ENCODE results near the gene SLC6A19.

SLC6A19 gene

GRCh38 chr5:1172007-1172581, 29.3 kb upstream of the SLC6A19 start:
- ChIA-PET POLR2A (interaction anchor here (0.6 kb wide), 1 partner anchor 54 kb away, joined by 3 read pairs; no protein-coding TSS in a partner anchor), CTCF (interaction anchor here (0.8 to 4.3 kb wide), 5 partner anchors 10 to 473 kb away, joined by 3 to 24 read pairs (median 4); no protein-coding TSS in a partner anchor)
- Histone ChIP-seq H3K9me3 (ENCODE audit: control extremely low read depth in 1 of 5, control insufficient read depth in 4 of 5, insufficient read depth in 2 of 5, low read depth in 1 of 5, low read length in 4 of 5) (no peaks in the 10 kb centered on the region), H3K27ac (ENCODE audit: insufficient read depth in 1 of 2, low read depth in 1 of 2, low read length in 2 of 2, poor library complexity in 1 of 2, severe bottlenecking in 2 of 2) (no peak overlapping the region), H3K4me3 (ENCODE audit: control insufficient read depth in 1 of 7, extremely low read depth in 1 of 7, insufficient read depth in 4 of 7, low read depth in 2 of 7, low read length in 6 of 7) (no peak overlapping the region), H3K36me3 (ENCODE audit: control insufficient read depth in 4 of 4, insufficient read depth in 4 of 4, low read length in 3 of 4) (no peaks in the 10 kb centered on the region), H3K27me3 (replicated peaks in 2 of 5; ENCODE audit: control insufficient read depth in 4 of 5, insufficient read depth in 5 of 5, low read length in 4 of 5) (peaks cover 0 to 16% (median 3%) of the 10 kb centered on the region in 5 experiments), H3K4me1 (ENCODE audit: control extremely low read depth in 1 of 4, control insufficient read depth in 4 of 4, insufficient read depth in 4 of 4, low read length in 3 of 4) (peaks cover 0 to 9% (median 2%) of the 10 kb centered on the region in 4 experiments)
- WGBS (ENCODE audit: insufficient coverage): 98% methylated on average over 19 of the region's 20 CpGs
- DNase-seq: no peak

GRCh38 chr5:1172670-1173404, 28.6 kb upstream of the SLC6A19 start:
- DNase-seq: no peak
- no peak overlapping the region for H3K27ac ChIP-seq (ENCODE audit: insufficient read depth in 1 of 2, low read depth in 1 of 2, low read length in 2 of 2, poor library complexity in 1 of 2, severe bottlenecking in 2 of 2)
- CTCF ChIA-PET: interaction anchor here (0.8 to 4.3 kb wide), 8 partner anchors 8 to 249 kb away, joined by 3 to 24 read pairs (median 4); no protein-coding TSS in a partner anchor
- no peak overlapping the region for H3K4me3 ChIP-seq (ENCODE audit: control insufficient read depth in 1 of 7, extremely low read depth in 1 of 7, insufficient read depth in 4 of 7, low read depth in 2 of 7, low read length in 6 of 7)
- H3K9me3 ChIP-seq (ENCODE audit: control extremely low read depth in 1 of 5, control insufficient read depth in 4 of 5, insufficient read depth in 2 of 5, low read depth in 1 of 5, low read length in 4 of 5): no peaks in the 10 kb centered on the region
- peaks cover 0 to 16% (median 3%) of the 10 kb centered on the region in 5 experiments for H3K27me3 ChIP-seq (replicated peaks in 2 of 5; ENCODE audit: control insufficient read depth in 4 of 5, insufficient read depth in 5 of 5, low read length in 4 of 5)
- H3K4me1 ChIP-seq (ENCODE audit: control extremely low read depth in 1 of 4, control insufficient read depth in 4 of 4, insufficient read depth in 4 of 4, low read length in 3 of 4): peaks cover 0 to 5% (median 1%) of the 10 kb centered on the region in 4 experiments
- 89% methylated on average over 22 of the region's 22 CpGs for WGBS (ENCODE audit: insufficient coverage)
- no peaks in the 10 kb centered on the region for H3K36me3 ChIP-seq (ENCODE audit: control insufficient read depth in 4 of 4, insufficient read depth in 4 of 4, low read length in 3 of 4)
- POLR2A ChIA-PET: interaction anchor here (0.6 to 1.1 kb wide), 2 partner anchors 15 to 54 kb away, joined by 3 read pairs; no protein-coding TSS in a partner anchor

GRCh38 chr5:1173485-1174070, 27.8 kb upstream of the SLC6A19 start:
- H3K36me3 ChIP-seq (ENCODE audit: control insufficient read depth in 4 of 4, insufficient read depth in 4 of 4, low read length in 3 of 4): no peaks in the 10 kb centered on the region
- POLR2A ChIA-PET: interaction anchor here (1.1 kb wide), 1 partner anchor 14 kb away, joined by 3 read pairs; no protein-coding TSS in a partner anchor
- WGBS (ENCODE audit: insufficient coverage): 94% methylated on average over 16 of the region's 21 CpGs
- no peak overlapping the region for H3K27ac ChIP-seq (ENCODE audit: insufficient read depth in 1 of 2, low read depth in 1 of 2, low read length in 2 of 2, poor library complexity in 1 of 2, severe bottlenecking in 2 of 2)
- no peaks in the 10 kb centered on the region for H3K9me3 ChIP-seq (ENCODE audit: control extremely low read depth in 1 of 5, control insufficient read depth in 4 of 5, insufficient read depth in 2 of 5, low read depth in 1 of 5, low read length in 4 of 5)
- CTCF ChIA-PET: interaction anchor here (0.9 to 4.3 kb wide), 19 partner anchors 8 to 471 kb away, joined by 3 to 24 read pairs (median 4); no protein-coding TSS in a partner anchor
- no peaks in the 10 kb centered on the region for H3K4me1 ChIP-seq (ENCODE audit: control extremely low read depth in 1 of 4, control insufficient read depth in 4 of 4, insufficient read depth in 4 of 4, low read length in 3 of 4)
- peaks cover 0 to 16% (median 3%) of the 10 kb centered on the region in 5 experiments for H3K27me3 ChIP-seq (replicated peaks in 2 of 5; ENCODE audit: control insufficient read depth in 4 of 5, insufficient read depth in 5 of 5, low read length in 4 of 5)
- no peak for DNase-seq
- no peak overlapping the region for H3K4me3 ChIP-seq (ENCODE audit: control insufficient read depth in 1 of 7, extremely low read depth in 1 of 7, insufficient read depth in 4 of 7, low read depth in 2 of 7, low read length in 6 of 7)

GRCh38 chr5:1174122-1174936, 27.1 kb upstream of the SLC6A19 start:
- POLR2A ChIA-PET: no interaction called here
- Histone ChIP-seq H3K36me3 (ENCODE audit: control insufficient read depth in 4 of 4, insufficient read depth in 4 of 4, low read length in 3 of 4) (no peaks in the 10 kb centered on the region), H3K4me3 (ENCODE audit: control insufficient read depth in 1 of 7, extremely low read depth in 1 of 7, insufficient read depth in 4 of 7, low read depth in 2 of 7, low read length in 6 of 7) (no peak overlapping the region), H3K27me3 (replicated peaks in 2 of 5; ENCODE audit: control insufficient read depth in 4 of 5, insufficient read depth in 5 of 5, low read length in 4 of 5) (peaks cover 0 to 16% (median 3%) of the 10 kb centered on the region in 5 experiments), H3K27ac (ENCODE audit: insufficient read depth in 1 of 2, low read depth in 1 of 2, low read length in 2 of 2, poor library complexity in 1 of 2, severe bottlenecking in 2 of 2) (no peak overlapping the region), H3K4me1 (ENCODE audit: control extremely low read depth in 1 of 4, control insufficient read depth in 4 of 4, insufficient read depth in 4 of 4, low read length in 3 of 4) (no peaks in the 10 kb centered on the region), H3K9me3 (ENCODE audit: control extremely low read depth in 1 of 5, control insufficient read depth in 4 of 5, insufficient read depth in 2 of 5, low read depth in 1 of 5, low read length in 4 of 5) (no peaks in the 10 kb centered on the region)
- CTCF ChIA-PET: interaction anchor here (0.9 to 4.3 kb wide), 20 partner anchors 9 to 470 kb away, joined by 3 to 24 read pairs (median 4); no protein-coding TSS in a partner anchor
- WGBS (ENCODE audit: insufficient coverage): 37% methylated on average over 22 of the region's 27 CpGs
- DNase-seq: peak; percentile 39 to 65 (median 57)

GRCh38 chr5:1175015-1175414, 26.4 kb upstream of the SLC6A19 start:
- CTCF ChIA-PET: interaction anchor here (1.0 to 4.3 kb wide), 15 partner anchors 10 to 465 kb away, joined by 3 to 24 read pairs (median 4); no protein-coding TSS in a partner anchor
- 93% methylated on average over 7 of the region's 8 CpGs for WGBS (ENCODE audit: insufficient coverage)
- H3K4me3 ChIP-seq (ENCODE audit: control insufficient read depth in 1 of 7, extremely low read depth in 1 of 7, insufficient read depth in 4 of 7, low read depth in 2 of 7, low read length in 6 of 7): no peak overlapping the region
- peaks cover 0 to 16% (median 3%) of the 10 kb centered on the region in 5 experiments for H3K27me3 ChIP-seq (replicated peaks in 2 of 5; ENCODE audit: control insufficient read depth in 4 of 5, insufficient read depth in 5 of 5, low read length in 4 of 5)
- H3K36me3 ChIP-seq (ENCODE audit: control insufficient read depth in 4 of 4, insufficient read depth in 4 of 4, low read length in 3 of 4): no peaks in the 10 kb centered on the region
- POLR2A ChIA-PET: no interaction called here
- H3K9me3 ChIP-seq (ENCODE audit: control extremely low read depth in 1 of 5, control insufficient read depth in 4 of 5, insufficient read depth in 2 of 5, low read depth in 1 of 5, low read length in 4 of 5): no peaks in the 10 kb centered on the region
- H3K4me1 ChIP-seq (ENCODE audit: control extremely low read depth in 1 of 4, control insufficient read depth in 4 of 4, insufficient read depth in 4 of 4, low read length in 3 of 4): no peaks in the 10 kb centered on the region
- H3K27ac ChIP-seq (ENCODE audit: insufficient read depth in 1 of 2, low read depth in 1 of 2, low read length in 2 of 2, poor library complexity in 1 of 2, severe bottlenecking in 2 of 2): no peak overlapping the region
- DNase-seq: no peak

GRCh38 chr5:1175801-1176472, 25.5 kb upstream of the SLC6A19 start:
- H3K4me1 ChIP-seq (ENCODE audit: control extremely low read depth in 1 of 4, control insufficient read depth in 4 of 4, insufficient read depth in 4 of 4, low read length in 3 of 4): no peaks in the 10 kb centered on the region
- peaks cover 0 to 16% (median 3%) of the 10 kb centered on the region in 5 experiments for H3K27me3 ChIP-seq (replicated peaks in 2 of 5; ENCODE audit: control insufficient read depth in 4 of 5, insufficient read depth in 5 of 5, low read length in 4 of 5)
- H3K36me3 ChIP-seq (ENCODE audit: control insufficient read depth in 4 of 4, insufficient read depth in 4 of 4, low read length in 3 of 4): no peaks in the 10 kb centered on the region
- POLR2A ChIA-PET: no interaction called here
- DNase-seq: no peak
- no peak overlapping the region for H3K4me3 ChIP-seq (ENCODE audit: control insufficient read depth in 1 of 7, extremely low read depth in 1 of 7, insufficient read depth in 4 of 7, low read depth in 2 of 7, low read length in 6 of 7)
- CTCF ChIA-PET: interaction anchor here (0.5 to 4.3 kb wide), 4 partner anchors 14 to 469 kb away, joined by 3 to 24 read pairs (median 4); no protein-coding TSS in a partner anchor
- H3K9me3 ChIP-seq (ENCODE audit: control extremely low read depth in 1 of 5, control insufficient read depth in 4 of 5, insufficient read depth in 2 of 5, low read depth in 1 of 5, low read length in 4 of 5): no peaks in the 10 kb centered on the region
- 95% methylated on average over 26 of the region's 26 CpGs for WGBS (ENCODE audit: insufficient coverage)
- H3K27ac ChIP-seq (ENCODE audit: insufficient read depth in 1 of 2, low read depth in 1 of 2, low read length in 2 of 2, poor library complexity in 1 of 2, severe bottlenecking in 2 of 2): no peak overlapping the region

All from common myeloid progenitor, CD34-positive (primary cell).